Activated CD8-positive, alpha-beta memory T cell treated with anti-CD3 and anti-CD28 coated beads for 24 hours (primary cell): Measurements from ENCODE around the gene BHMT2.

ENCODE experiments used
- DNase-seq: peaks from one replicate; pipeline ENCODE4 v3.0.0-alpha.2; 2020

The BHMT2 gene

GRCh38 chr5:79124607-79125006 is 55.0 kb downstream of the BHMT2 start:
- no peak for DNase-seq

GRCh38 chr5:79130781-79131180 is 61.2 kb downstream of the BHMT2 start:
- DNase-seq: no peak

GRCh38 chr5:79133121-79133656 is 63.6 kb downstream of the BHMT2 start:
- DNase-seq: no peak

- peak; percentile 84 for DNase-seq
Measured at GRCh38 chr5:79133657-79134451, 64.3 kb downstream of the BHMT2 start.

GRCh38 chr5:79135790-79136553 is 66.4 kb downstream of the BHMT2 start:
- no peak for DNase-seq

- no peak for DNase-seq
Measured at GRCh38 chr5:79136618-79137017, 67.1 kb downstream of the BHMT2 start.
